H9 (cell line): Measurements from ENCODE around the gene DHCR7. TPM values are rescaled to one million over a fixed set of nuclear protein-coding genes. Genes with fewer than 3 reads are reported as not detected.
A peak's percentile ranks its signal among the peaks of the same experiment; 100 is the strongest.

ENCODE experiments used
- DNase-seq: peaks from one replicate; pipeline ENCODE4 v3.0.0-alpha.2; 2017
- H2AFZ ChIP-seq: one replicate; pipeline ENCODE4 v1.6.1; 2013; ENCODE audit warnings: mild to moderate bottlenecking, low read length, control low read depth, moderate library complexity
- H2AK5ac ChIP-seq: 2 replicates; pipeline ENCODE4 v1.6.1; 2013; ENCODE audit warnings: low read length, control low read depth, mixed read lengths; ENCODE audit not compliant: insufficient read length
- H2BK120ac ChIP-seq: one replicate; pipeline ENCODE4 v1.6.1; 2013; ENCODE audit warnings: low read depth, mild to moderate bottlenecking, low read length, control low read depth, inconsistent platforms; ENCODE audit not compliant: poor library complexity, severe bottlenecking
- H2BK12ac ChIP-seq: 2 replicates; pipeline ENCODE4 v1.6.1; 2013; ENCODE audit warnings: low read length, control low read depth, mixed read lengths, low read depth; ENCODE audit not compliant: insufficient read length
- H2BK15ac ChIP-seq: 2 replicates; pipeline ENCODE4 v1.6.1; 2013; ENCODE audit warnings: low read depth, low read length, control low read depth
- H2BK20ac ChIP-seq: one replicate; pipeline ENCODE4 v1.6.1; 2013; ENCODE audit warnings: low read depth, mild to moderate bottlenecking, low read length, control low read depth, inconsistent platforms; ENCODE audit not compliant: poor library complexity, severe bottlenecking
- H2BK5ac ChIP-seq: 2 replicates; pipeline ENCODE4 v1.6.1; 2013; ENCODE audit warnings: low read length, control low read depth, mixed read lengths; ENCODE audit not compliant: insufficient read length
- H3K14ac ChIP-seq: 2 replicates; pipeline ENCODE4 v1.6.1; 2013; ENCODE audit warnings: low read length, control low read depth; ENCODE audit not compliant: insufficient read depth
- H3K18ac ChIP-seq: 2 replicates; pipeline ENCODE4 v1.6.1; 2013; ENCODE audit warnings: low read depth, mild to moderate bottlenecking, mixed read lengths, low read length, control low read depth; ENCODE audit not compliant: insufficient read length
- H3K23ac ChIP-seq: 2 replicates; pipeline ENCODE4 v1.6.1; 2013; ENCODE audit warnings: low read length, control low read depth, mixed read lengths, low read depth; ENCODE audit not compliant: insufficient read length
- H3K23me2 ChIP-seq: 2 replicates; pipeline ENCODE4 v1.6.1; 2013; ENCODE audit warnings: low read depth, mild to moderate bottlenecking, mixed read lengths, low read length, control low read depth; ENCODE audit not compliant: insufficient read length, poor library complexity, severe bottlenecking
- H3K27ac ChIP-seq: 2 replicates; pipeline ENCODE4 v1.5.1; 2013; ENCODE audit warnings: low read length, control low read depth, mixed read lengths, low read depth; ENCODE audit not compliant: insufficient read length
- H3K27me3 ChIP-seq: 2 replicates; pipeline ENCODE4 v1.6.1; 2013; ENCODE audit warnings: low read length, control low read depth, inconsistent platforms; ENCODE audit not compliant: insufficient read depth
- H3K4ac ChIP-seq: 2 replicates; pipeline ENCODE4 v1.6.1; 2013; ENCODE audit warnings: low read depth, mild to moderate bottlenecking, control low read depth, inconsistent platforms, low read length, moderate library complexity
- H3K4me1 ChIP-seq: 2 replicates; pipeline ENCODE4 v1.6.1; 2013; ENCODE audit warnings: low read length, control low read depth, inconsistent platforms; ENCODE audit not compliant: insufficient read depth
- H3K4me2 ChIP-seq: 2 replicates; pipeline ENCODE4 v1.6.1; 2013; ENCODE audit warnings: low read length, control low read depth, mixed read lengths; ENCODE audit not compliant: insufficient read length, insufficient read depth
- H3K56ac ChIP-seq: 2 replicates; pipeline ENCODE4 v1.6.1; 2013; ENCODE audit warnings: low read depth, mild to moderate bottlenecking, mixed read lengths, low read length, control low read depth; ENCODE audit not compliant: insufficient read length
- H3K79me1 ChIP-seq: 2 replicates; pipeline ENCODE4 v1.6.1; 2013; ENCODE audit warnings: low read depth, mild to moderate bottlenecking, moderate library complexity, low read length, control low read depth, inconsistent platforms; ENCODE audit not compliant: insufficient read depth, poor library complexity, severe bottlenecking
- H3K79me2 ChIP-seq: 2 replicates; pipeline ENCODE4 v1.6.1; 2013; ENCODE audit warnings: low read length, control low read depth, inconsistent platforms; ENCODE audit not compliant: insufficient read depth
- H3K9ac ChIP-seq: 2 replicates; pipeline ENCODE4 v1.6.1; 2013; ENCODE audit warnings: low read length, control low read depth, mixed read lengths; ENCODE audit not compliant: insufficient read length; ENCODE audit errors: extremely low read depth
- H3K9me3 ChIP-seq: one replicate; pipeline ENCODE4 v1.6.1; 2013; ENCODE audit warnings: low read depth, low read length, inconsistent platforms; ENCODE audit not compliant: control insufficient read depth
- H3T11ph ChIP-seq: one replicate; pipeline ENCODE4 v1.6.1; 2013; ENCODE audit warnings: mild to moderate bottlenecking, low read length, control low read depth, inconsistent platforms
- H4K20me1 ChIP-seq: one replicate; pipeline ENCODE4 v1.6.1; 2013; ENCODE audit not compliant: control insufficient read depth, insufficient read length, insufficient read depth
- H4K5ac ChIP-seq: 2 replicates; pipeline ENCODE4 v1.6.1; 2013; ENCODE audit warnings: low read depth, mild to moderate bottlenecking, mixed read lengths, low read length, control low read depth; ENCODE audit not compliant: insufficient read length
- H4K8ac ChIP-seq: replicated peaks from 2 replicates; pipeline ENCODE4 v1.6.1; 2013; ENCODE audit warnings: low read length, control low read depth, mixed read lengths, low read depth; ENCODE audit not compliant: insufficient read length
- H4K91ac ChIP-seq: 2 replicates; pipeline ENCODE4 v1.6.1; 2013; ENCODE audit warnings: low read depth, mild to moderate bottlenecking, moderate library complexity, mixed read lengths, low read length, control low read depth; ENCODE audit not compliant: insufficient read length
- H3K27ac Mint-ChIP-seq, 3 experiments: 2 replicates in 2 of 3; 3 replicates in 1 of 3; pipeline ENCODE4 v1.8.0; 2020 to 2021; ENCODE audit warnings: mixed read lengths in 3 of 3, mild to moderate bottlenecking in 1 of 3, moderate library complexity in 1 of 3
- H3K27me3 Mint-ChIP-seq: 2 replicates; pipeline ENCODE4 v1.8.0; 2021; ENCODE audit warnings: low read depth, mild to moderate bottlenecking, moderate library complexity, mixed read lengths
- H3K36me3 Mint-ChIP-seq, 3 experiments: 2 replicates in 2 of 3; 3 replicates in 1 of 3; pipeline ENCODE4 v1.8.0; 2020 to 2021; ENCODE audit warnings: low read depth in 3 of 3, mixed read lengths in 3 of 3; ENCODE audit not compliant: insufficient read depth in 1 of 3
- H3K4me1 Mint-ChIP-seq, 2 experiments: 2 replicates each; pipeline ENCODE4 v1.8.0; 2020; ENCODE audit warnings: mixed read lengths in 2 of 2
- H3K4me3 Mint-ChIP-seq, 2 experiments: 2 replicates in 1 of 2; 3 replicates in 1 of 2; pipeline ENCODE4 v1.8.0; 2020 to 2021; ENCODE audit warnings: mild to moderate bottlenecking in 2 of 2, mixed read lengths in 2 of 2, moderate library complexity in 1 of 2
- H3K9me3 Mint-ChIP-seq, 2 experiments: 2 replicates in 1 of 2; 3 replicates in 1 of 2; pipeline ENCODE4 v1.8.0; 2020; ENCODE audit warnings: mild to moderate bottlenecking in 2 of 2, mixed read lengths in 2 of 2, moderate library complexity in 1 of 2
- CTCF ChIP-seq: fragments of 200-600 bp; sonication (generic); conservative IDR thresholded peaks from 3 replicates; pipeline ENCODE4 v1.8.0; 2021; ENCODE audit warnings: antibody characterized with exemption, mild to moderate bottlenecking
- WGBS: extraction: QIAGEN DNeasy Blood & Tissue Kit; methylation state at CpG from one replicate; pipeline ENCODE4 v1.1.7; 2013; ENCODE audit warnings: missing lambda C conversion rate, low lambda C conversion rate, mixed read lengths; ENCODE audit not compliant: insufficient read length; ENCODE audit errors: extremely low coverage; 5-methylcytosine and 5-hydroxymethylcytosine counted together
- total RNA-seq: library from RNA; stranded (reverse); gene quantifications from 2 replicates; pipeline ENCODE4 v1.2.1, GENCODE V29; 2021

DHCR7 gene
- total RNA-seq, 1 experiment from 2014 or later = 124 TPM

GRCh38 chr11:71476926-71477640, 28.9 kb upstream of the DHCR7 start:
- H3K36me3 Mint-ChIP-seq = peaks cover 14 to 72% (median 42%) of the 10 kb centered on the region in 3 experiments; a peak in 6 of 7 replicates
- no peak overlapping the region for H3K56ac ChIP-seq
- H3K4me1 ChIP-seq = no peaks in the 10 kb centered on the region
- DNase-seq = no peak
- H3K27ac Mint-ChIP-seq = peak overlapping the region in 2 of 3 experiments; percentile 40 to 61; a peak in 4 of 7 replicates
- no peak overlapping the region for H2BK12ac ChIP-seq
- no peak overlapping the region for H3K4me2 ChIP-seq
- H2BK5ac ChIP-seq = no peak overlapping the region
- H3K9me3 ChIP-seq = no peaks in the 10 kb centered on the region
- H3K79me1 ChIP-seq = no peaks in the 10 kb centered on the region
- no peaks in the 10 kb centered on the region for H4K20me1 ChIP-seq
- no peaks in the 10 kb centered on the region for H3K23me2 ChIP-seq
- H2AFZ ChIP-seq = no peak overlapping the region
- no peak for TF ChIP-seq CTCF
- H4K5ac ChIP-seq = no peak overlapping the region
- H4K91ac ChIP-seq = no peak overlapping the region
- no peak overlapping the region for H3K27ac ChIP-seq
- H3K4ac ChIP-seq = no peak overlapping the region
- H3K18ac ChIP-seq = no peak overlapping the region
- H3K23ac ChIP-seq = no peak overlapping the region
- H3K79me2 ChIP-seq = no peaks in the 10 kb centered on the region
- no peak overlapping the region for H3K4me3 Mint-ChIP-seq
- no peaks in the 10 kb centered on the region; the same call in 1 of the 2 replicates for H3K27me3 Mint-ChIP-seq
- H3K9me3 Mint-ChIP-seq = no peaks in the 10 kb centered on the region
- H2BK20ac ChIP-seq = no peak overlapping the region
- WGBS = no CpG with 5 or more reads among the region's 34 CpGs
- H3K14ac ChIP-seq = no peak overlapping the region
- peaks cover 9 to 14% of the 10 kb centered on the region in 2 experiments for H3K4me1 Mint-ChIP-seq
- no peak overlapping the region for H2BK120ac ChIP-seq
- no peak overlapping the region for H4K8ac ChIP-seq
- H3K27me3 ChIP-seq = no peaks in the 10 kb centered on the region
- H2AK5ac ChIP-seq = no peak overlapping the region
- no peak overlapping the region for H3K9ac ChIP-seq
- H3T11ph ChIP-seq = no peak overlapping the region
- H2BK15ac ChIP-seq = no peak overlapping the region
